Mesenchymal stem cell (in vitro differentiated cells and primary cell): ENCODE data around the gene TATDN3. TPM values are rescaled to one million over a fixed set of nuclear protein-coding genes. Genes with fewer than 3 reads are reported as not detected.

ENCODE experiments used
- small RNA-seq: library from polyadenylated mRNA; stranded (forward); fragments of <200 nt; extraction: miRNeasy Mini kit (QIAGEN cat#:217004); gene quantifications from one replicate; pipeline ENCODE3, GENCODE V24; 2013; ENCODE audit warnings: low read depth

TATDN3 gene

Small RNA genes lying within 50 kb of the gene (small RNA-seq; reads per million reads assigned to genes)
- gene AC104333.1 = not detected
- not detected for gene AC104333.2
